ENCODE results near the gene UBA1.

DNA sequence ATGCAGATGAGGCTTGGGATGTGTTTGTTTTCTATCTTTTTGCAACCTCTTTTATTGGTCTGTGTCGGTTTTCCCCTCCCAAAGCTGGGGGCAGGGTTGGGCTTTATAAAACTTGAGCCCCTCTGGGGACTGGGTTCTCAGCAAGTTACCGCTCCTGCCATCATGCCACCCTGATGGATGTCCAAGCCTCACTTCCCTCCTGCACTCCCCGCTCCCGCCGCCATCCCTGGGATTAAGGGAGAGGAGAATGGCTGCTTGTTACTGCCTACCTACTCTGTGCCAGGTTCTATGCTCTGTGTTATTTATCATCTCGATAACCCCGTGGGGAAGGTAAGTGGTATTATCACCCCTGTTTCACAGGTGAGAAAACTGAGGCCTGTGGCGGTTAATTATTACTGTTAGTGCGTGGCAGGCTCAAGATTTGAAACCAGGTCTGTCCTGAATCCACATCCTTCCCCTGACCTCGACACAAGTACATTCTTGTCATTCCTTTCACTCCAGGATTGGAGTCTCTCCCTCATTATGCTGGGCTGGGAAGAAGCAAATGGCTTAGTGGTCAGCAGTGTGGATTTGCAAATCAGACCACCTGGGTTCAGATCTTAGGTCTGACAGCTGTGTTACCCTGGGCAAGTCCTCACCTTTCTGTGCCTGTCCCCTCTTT, 4.5 kb downstream of the UBA1 start:
- TF ChIP-seq, protein P1, sequence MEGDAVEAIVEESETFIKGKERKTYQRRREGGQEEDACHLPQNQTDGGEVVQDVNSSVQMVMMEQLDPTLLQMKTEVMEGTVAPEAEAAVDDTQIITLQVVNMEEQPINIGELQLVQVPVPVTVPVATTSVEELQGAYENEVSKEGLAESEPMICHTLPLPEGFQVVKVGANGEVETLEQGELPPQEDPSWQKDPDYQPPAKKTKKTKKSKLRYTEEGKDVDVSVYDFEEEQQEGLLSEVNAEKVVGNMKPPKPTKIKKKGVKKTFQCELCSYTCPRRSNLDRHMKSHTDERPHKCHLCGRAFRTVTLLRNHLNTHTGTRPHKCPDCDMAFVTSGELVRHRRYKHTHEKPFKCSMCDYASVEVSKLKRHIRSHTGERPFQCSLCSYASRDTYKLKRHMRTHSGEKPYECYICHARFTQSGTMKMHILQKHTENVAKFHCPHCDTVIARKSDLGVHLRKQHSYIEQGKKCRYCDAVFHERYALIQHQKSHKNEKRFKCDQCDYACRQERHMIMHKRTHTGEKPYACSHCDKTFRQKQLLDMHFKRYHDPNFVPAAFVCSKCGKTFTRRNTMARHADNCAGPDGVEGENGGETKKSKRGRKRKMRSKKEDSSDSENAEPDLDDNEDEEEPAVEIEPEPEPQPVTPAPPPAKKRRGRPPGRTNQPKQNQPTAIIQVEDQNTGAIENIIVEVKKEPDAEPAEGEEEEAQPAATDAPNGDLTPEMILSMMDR (IDR thresholded peaks at IDR 0.05; ENCODE audit: low read depth, low read length, poor library complexity, severe bottlenecking): no peak
- TF ChIP-seq EZH2phosphoT487 (IDR thresholded peaks at IDR 0.05; ENCODE audit: borderline replicate concordance, low read length): no peak
